ENCODE data around the gene KSR1. TPM values are rescaled to one million over a fixed set of nuclear protein-coding genes. Genes with fewer than 3 reads are reported as not detected.

Gene KSR1
- total and polyA plus RNA-seq, 2 of the 4 experiments (the other 2 are of a cell fraction): 12.5 to 21.9 TPM

- TF ChIP-seq CHD1 (IDR thresholded peaks at IDR 0.05; ENCODE audit: low read depth, low read length) (no peak), MAFK (IDR thresholded peaks at IDR 0.05; ENCODE audit: low read depth, low read length) (peak; percentile 76), MAZ (IDR thresholded peaks at IDR 0.05; ENCODE audit: borderline replicate concordance, low read depth, low read length) (peak; percentile 50; the same call in 1 of the 2 replicates)
Observed at GRCh38 chr17:27502526-27503324, 46.5 kb downstream of the KSR1 start (continued).

GRCh38 chr17:27503611-27504010 lies 47.4 kb downstream of the KSR1 start:
- Histone ChIP-seq H3K14ac (replicated peaks; ENCODE audit: low read depth, low read length) (peak overlapping the region; percentile 93), H3K79me1 (ENCODE audit: low read depth in 1 of 2, low read length in 2 of 2) (peaks cover 47 to 91% of the 10 kb centered on the region in 2 experiments), H3K23ac (ENCODE audit: low read depth, low read length) (peak overlapping the region; percentile 87; the same call in 1 of the 2 replicates), H2AFZ (replicated peaks; ENCODE audit: low read length, poor library complexity) (no peak overlapping the region), H3K4me2 (ENCODE audit: low read depth, low read length) (no peak overlapping the region), H4K8ac (ENCODE audit: low read depth in 2 of 2, low read length in 2 of 2) (peak overlapping the region; percentile 5 to 47; a peak in 3 of 4 replicates), H3K4ac (ENCODE audit: low read depth, low read length) (peak overlapping the region; percentile 68), H3K9me3 (ENCODE audit: control insufficient read depth, insufficient read depth, low read length) (no peaks in the 10 kb centered on the region), H4K20me1 (ENCODE audit: insufficient read depth, low read length) (peaks cover 63% of the 10 kb centered on the region), H3K56ac (ENCODE audit: extremely low read depth, insufficient read depth, low read length) (no peak overlapping the region), H3K27ac (ENCODE audit: insufficient read depth, low read length) (peak overlapping the region; percentile 13; the same call in 1 of the 2 replicates), H3K4me1 (ENCODE audit: control insufficient read depth, insufficient read depth, low read length) (peaks cover 30% of the 10 kb centered on the region), H2BK15ac (ENCODE audit: low read depth, low read length) (peak overlapping the region; percentile 91; the same call in 2 of the 3 replicates), H2BK120ac (ENCODE audit: low read depth, low read length) (peak overlapping the region; percentile 80), H3K9ac (ENCODE audit: low read depth, low read length) (no peak overlapping the region), H3K36me3 (ENCODE audit: control insufficient read depth, insufficient read depth, low read length) (peaks cover 6% of the 10 kb centered on the region; the same call in 1 of the 2 replicates), H3K27me3 (ENCODE audit: control insufficient read depth, insufficient read depth, low read length) (no peaks in the 10 kb centered on the region), H3K18ac (ENCODE audit: low read depth, low read length) (peak overlapping the region; percentile 87), H2BK5ac (ENCODE audit: low read depth, low read length, poor library complexity, severe bottlenecking) (peak overlapping the region; percentile 94), H3K4me3 (ENCODE audit: insufficient read depth, low read depth, low read length) (no peak overlapping the region), H4K5ac (ENCODE audit: low read depth, low read length) (peak overlapping the region; percentile 10; the same call in 1 of the 2 replicates), H2AK5ac (ENCODE audit: low read depth, low read length) (peak overlapping the region; percentile 93), H3K9me1 (ENCODE audit: insufficient read depth, low read length) (peaks cover 37% of the 10 kb centered on the region), H4K91ac (ENCODE audit: insufficient read depth, low read depth, low read length) (peak overlapping the region; percentile 89), H2BK20ac (ENCODE audit: low read depth, low read length) (peak overlapping the region; percentile 22), H2AK9ac (replicated peaks; ENCODE audit: low read depth, low read length, poor library complexity) (no peak overlapping the region)
- BruUV-seq (replicated peaks): no TSS peak
- intact Hi-C loops (cut with micrococcal nuclease): loop anchor here (5.0 kb wide), 1 partner anchor 39 kb away; no protein-coding TSS in a partner anchor
- CTCF ChIA-PET: no interaction called here
- in situ Hi-C loops (cut with MboI; ENCODE audit: low sequenced_read_pairs): no loop called here
- no peak for DNase-seq
- dilution Hi-C loops (cut with HindIII; ENCODE audit: low sequenced_read_pairs, unreplicated experiment): no loop called here
- ATAC-seq (ENCODE audit: low read depth): no peak
- POLR2A ChIA-PET (ENCODE audit: unreplicated experiment): no interaction called here
- no peak for TF ChIP-seq USF2 (IDR thresholded peaks at IDR 0.05; ENCODE audit: low read depth, low read length)
- 100% methylated on average over 4 of the region's 8 CpGs; no CpG with 5 or more reads in 1 of the 2 experiments for WGBS, 2 experiments (ENCODE audit: extremely low coverage in 2 of 2, insufficient read length in 1 of 2)
